ENCODE results near the gene ZNF615. TPM values are rescaled to one million over a fixed set of nuclear protein-coding genes. Genes with fewer than 3 reads are reported as not detected.

ZNF615 gene
- total RNA-seq, 1 experiment from 2014 or later, result 11.3 TPM

- DNase-seq, result no peak
- Histone ChIP-seq H3K27me3 (ENCODE audit: insufficient read depth, low read length) (no peaks in the 10 kb centered on the region), H3K4me1 (ENCODE audit: insufficient read depth, low read length) (no peaks in the 10 kb centered on the region), H4K8ac (replicated peaks; ENCODE audit: insufficient read length, low read depth, low read length) (no peak overlapping the region), H3K27ac (ENCODE audit: insufficient read length, low read depth, low read length) (no peak overlapping the region), H4K20me1 (ENCODE audit: control insufficient read depth, insufficient read depth, insufficient read length) (no peaks in the 10 kb centered on the region), H3K18ac (ENCODE audit: insufficient read length, low read depth, low read length) (no peak overlapping the region), H2AFZ (ENCODE audit: low read length) (no peak overlapping the region), H2BK15ac (ENCODE audit: low read depth, low read length) (no peak overlapping the region), H2BK12ac (ENCODE audit: insufficient read length, low read depth, low read length) (no peak overlapping the region), H3K9me3 (ENCODE audit: control insufficient read depth, low read depth, low read length) (peaks cover 49% of the 10 kb centered on the region), H2BK120ac (ENCODE audit: low read depth, low read length, poor library complexity, severe bottlenecking) (no peak overlapping the region), H4K5ac (ENCODE audit: insufficient read length, low read depth, low read length) (no peak overlapping the region), H3K56ac (ENCODE audit: insufficient read length, low read depth, low read length) (no peak overlapping the region), H3K79me1 (ENCODE audit: insufficient read depth, low read depth, low read length, poor library complexity, severe bottlenecking) (no peaks in the 10 kb centered on the region), H3K23me2 (ENCODE audit: insufficient read length, low read depth, low read length, poor library complexity, severe bottlenecking) (no peaks in the 10 kb centered on the region), H2BK20ac (ENCODE audit: low read depth, low read length, poor library complexity, severe bottlenecking) (no peak overlapping the region), H3K4me2 (ENCODE audit: insufficient read depth, insufficient read length, low read length) (no peak overlapping the region), H4K91ac (ENCODE audit: insufficient read length, low read depth, low read length) (no peak overlapping the region), H3K4ac (ENCODE audit: low read depth, low read length) (no peak overlapping the region), H3K79me2 (ENCODE audit: insufficient read depth, low read length) (no peaks in the 10 kb centered on the region), H3K14ac (ENCODE audit: insufficient read depth, low read length) (no peak overlapping the region), H2AK5ac (ENCODE audit: insufficient read length, low read length) (no peak overlapping the region), H3K23ac (ENCODE audit: insufficient read length, low read depth, low read length) (no peak overlapping the region), H2BK5ac (ENCODE audit: insufficient read length, low read length) (no peak overlapping the region), H3T11ph (ENCODE audit: low read length) (no peak overlapping the region), H3K9ac (ENCODE audit: extremely low read depth, insufficient read length, low read length) (no peak overlapping the region)
- Mint-ChIP-seq H3K27ac (no peak overlapping the region), H3K4me3 (no peak overlapping the region), H3K4me1 (no peaks in the 10 kb centered on the region), H3K9me3 (peaks cover 85 to 90% of the 10 kb centered on the region in 2 experiments), H3K36me3 (ENCODE audit: insufficient read depth in 1 of 3, low read depth in 3 of 3) (peaks cover 42 to 82% (median 71%) of the 10 kb centered on the region in 3 experiments), H3K27me3 (ENCODE audit: low read depth) (peaks cover 3% of the 10 kb centered on the region)
- TF ChIP-seq CTCF (conservative IDR thresholded peaks at IDR 0.05), result no peak
- no CpG with 5 or more reads among the region's 25 CpGs for WGBS (ENCODE audit: extremely low coverage, insufficient read length, low lambda C conversion rate)
Measured at GRCh38 chr19:51948975-51949374, 59.0 kb downstream of the ZNF615 start.

Data from H9 (cell line).